ENCODE results near the gene KCND2. TPM values are rescaled to one million over a fixed set of nuclear protein-coding genes. Genes with fewer than 3 reads are reported as not detected.

KCND2 gene
- polyA plus RNA-seq, 1 of the 3 experiments (the other 2 are of a cell fraction), result not detected

DNA sequence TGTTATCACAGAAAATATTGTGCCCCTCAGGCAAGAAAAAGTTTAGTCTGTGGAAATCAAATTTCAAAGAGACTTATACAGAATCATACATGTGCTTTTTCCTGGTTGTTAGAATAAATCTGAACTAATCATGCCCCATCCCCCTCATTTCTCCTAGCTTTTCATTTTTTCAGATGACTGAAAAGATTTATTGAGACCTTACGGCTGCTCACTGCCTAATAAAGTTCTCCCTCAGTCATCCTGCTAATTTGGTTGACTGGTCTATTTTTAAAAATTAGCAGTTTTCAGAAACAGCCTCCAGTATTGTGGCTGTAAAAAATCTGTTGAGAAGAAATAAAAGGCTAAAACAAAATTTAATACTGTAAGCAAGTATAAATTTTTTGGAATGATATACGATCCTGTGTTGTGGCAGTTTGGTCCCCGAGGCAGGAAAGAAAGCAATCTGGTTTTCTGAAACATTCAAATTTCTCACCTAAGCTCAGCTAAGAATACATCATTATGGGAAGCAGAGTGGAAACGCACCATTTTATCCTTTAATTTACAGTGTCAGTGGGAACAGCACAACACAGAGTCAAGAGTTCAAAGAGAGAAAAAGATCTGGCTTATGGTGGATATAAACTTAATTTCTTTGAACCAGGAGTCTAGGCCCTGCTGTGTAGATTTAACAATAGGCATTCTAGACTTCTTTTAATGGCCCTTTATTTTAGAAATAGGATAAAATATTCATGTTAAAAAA, 144.4 kb downstream of the KCND2 start:
- no peak overlapping the region for H3K27ac ChIP-seq (ENCODE audit: low read depth in 2 of 2, low read length in 1 of 2)
- H3K27me3 ChIP-seq (ENCODE audit: insufficient read depth), result no peaks in the 10 kb centered on the region; the same call in none of the 2 replicates
- CTCF ChIA-PET, result no interaction called here
- no peak for DNase-seq
- no peaks in the 10 kb centered on the region for H3K36me3 ChIP-seq (replicated peaks in 1 of 2; ENCODE audit: control insufficient read depth in 1 of 2, insufficient read depth in 2 of 2, low read length in 1 of 2)
- no peak overlapping the region for H3K4me2 ChIP-seq
- no peaks in the 10 kb centered on the region for H3K4me1 ChIP-seq (ENCODE audit: control insufficient read depth in 1 of 2, insufficient read depth in 2 of 2, low read depth in 1 of 2, low read length in 1 of 2)
- POLR2A ChIA-PET, result no interaction called here
- no peak overlapping the region for H3K9ac ChIP-seq
- no peaks in the 10 kb centered on the region for H3K79me2 ChIP-seq (ENCODE audit: insufficient read depth)
- no peaks in the 10 kb centered on the region for H3K9me2 ChIP-seq
- no peaks in the 10 kb centered on the region for H3F3A ChIP-seq (replicated peaks; ENCODE audit: insufficient read depth)
- H3K4me3 ChIP-seq (ENCODE audit: low read depth in 2 of 2, low read length in 1 of 2), result no peak overlapping the region
- no peaks in the 10 kb centered on the region for H3K9me3 ChIP-seq
- no peak overlapping the region for H2AFZ ChIP-seq (ENCODE audit: low read depth)
- no peaks in the 10 kb centered on the region for H4K20me1 ChIP-seq (ENCODE audit: insufficient read depth)
- WGBS (ENCODE audit: low lambda C conversion rate), result 4% methylated on average over 4 of the region's 4 CpGs
- TF ChIP-seq REST (IDR thresholded peaks at IDR 0.05; ENCODE audit: low read depth, low read length), result no peak
- TF ChIP-seq GABPA (IDR thresholded peaks at IDR 0.05; ENCODE audit: low read depth), result no peak
- TF ChIP-seq EZH2phosphoT487 (IDR thresholded peaks at IDR 0.05; ENCODE audit: borderline replicate concordance, low read depth), result no peak
- TF ChIP-seq FOXJ3 (CRISPR knock-in tag; IDR thresholded peaks at IDR 0.05), result no peak
- TF ChIP-seq PBX3 (IDR thresholded peaks at IDR 0.05), result no peak
- no peak for TF ChIP-seq ELF1 (IDR thresholded peaks at IDR 0.05)

GRCh38 chr7:120421151-120421651, 148.2 kb downstream of the KCND2 start:
- no peaks in the 10 kb centered on the region for H3K79me2 ChIP-seq (ENCODE audit: insufficient read depth)
- no peak for DNase-seq
- ChIA-PET CTCF (no interaction called here), POLR2A (no interaction called here)
- WGBS (ENCODE audit: low lambda C conversion rate), result 2% methylated on average over 2 of the region's 2 CpGs
- H3K9me3 ChIP-seq, result no peaks in the 10 kb centered on the region
- no peak overlapping the region for H2AFZ ChIP-seq (ENCODE audit: low read depth)
- no peak overlapping the region for H3K4me3 ChIP-seq (ENCODE audit: low read depth in 2 of 2, low read length in 1 of 2)
- H3F3A ChIP-seq (replicated peaks; ENCODE audit: insufficient read depth), result no peaks in the 10 kb centered on the region
- H3K4me2 ChIP-seq, result no peak overlapping the region
- H3K27me3 ChIP-seq (ENCODE audit: insufficient read depth), result no peaks in the 10 kb centered on the region; the same call in none of the 2 replicates
- H3K9me2 ChIP-seq, result no peaks in the 10 kb centered on the region
- H3K27ac ChIP-seq (ENCODE audit: low read depth in 2 of 2, low read length in 1 of 2), result no peak overlapping the region
- no peak overlapping the region for H3K9ac ChIP-seq
- no peaks in the 10 kb centered on the region for H3K36me3 ChIP-seq (replicated peaks in 1 of 2; ENCODE audit: control insufficient read depth in 1 of 2, insufficient read depth in 2 of 2, low read length in 1 of 2)
- no peaks in the 10 kb centered on the region for H4K20me1 ChIP-seq (ENCODE audit: insufficient read depth)
- no peaks in the 10 kb centered on the region for H3K4me1 ChIP-seq (ENCODE audit: control insufficient read depth in 1 of 2, insufficient read depth in 2 of 2, low read depth in 1 of 2, low read length in 1 of 2)
- TF ChIP-seq CHD2 (IDR thresholded peaks at IDR 0.05; ENCODE audit: low read length, partially characterized antibody), result no peak
- TF ChIP-seq NRF1 (IDR thresholded peaks at IDR 0.05; ENCODE audit: low read depth, low read length), result no peak
- TF ChIP-seq IRF3 (IDR thresholded peaks at IDR 0.05; ENCODE audit: low read depth, low read length), result no peak
- TF ChIP-seq, protein P1, sequence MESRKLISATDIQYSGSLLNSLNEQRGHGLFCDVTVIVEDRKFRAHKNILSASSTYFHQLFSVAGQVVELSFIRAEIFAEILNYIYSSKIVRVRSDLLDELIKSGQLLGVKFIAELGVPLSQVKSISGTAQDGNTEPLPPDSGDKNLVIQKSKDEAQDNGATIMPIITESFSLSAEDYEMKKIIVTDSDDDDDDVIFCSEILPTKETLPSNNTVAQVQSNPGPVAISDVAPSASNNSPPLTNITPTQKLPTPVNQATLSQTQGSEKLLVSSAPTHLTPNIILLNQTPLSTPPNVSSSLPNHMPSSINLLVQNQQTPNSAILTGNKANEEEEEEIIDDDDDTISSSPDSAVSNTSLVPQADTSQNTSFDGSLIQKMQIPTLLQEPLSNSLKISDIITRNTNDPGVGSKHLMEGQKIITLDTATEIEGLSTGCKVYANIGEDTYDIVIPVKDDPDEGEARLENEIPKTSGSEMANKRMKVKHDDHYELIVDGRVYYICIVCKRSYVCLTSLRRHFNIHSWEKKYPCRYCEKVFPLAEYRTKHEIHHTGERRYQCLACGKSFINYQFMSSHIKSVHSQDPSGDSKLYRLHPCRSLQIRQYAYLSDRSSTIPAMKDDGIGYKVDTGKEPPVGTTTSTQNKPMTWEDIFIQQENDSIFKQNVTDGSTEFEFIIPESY (IDR thresholded peaks at IDR 0.05; ENCODE audit: borderline replicate concordance, low read depth), result no peak
- no peak for TF ChIP-seq SMC3 (IDR thresholded peaks at IDR 0.05; ENCODE audit: low read depth, low read length)
- TF ChIP-seq USF2 (IDR thresholded peaks at IDR 0.05; ENCODE audit: borderline replicate concordance, low read depth, low read length), result no peak
- no peak for TF ChIP-seq MXI1 (IDR thresholded peaks at IDR 0.05; ENCODE audit: low read depth, low read length)
- no peak for TF ChIP-seq RAD21 (IDR thresholded peaks at IDR 0.05; ENCODE audit: low read length)
- TF ChIP-seq NFIC (IDR thresholded peaks at IDR 0.05; ENCODE audit: borderline replicate concordance), result no peak
- no peak for TF ChIP-seq EZH2phosphoT487 (IDR thresholded peaks at IDR 0.05; ENCODE audit: borderline replicate concordance, low read depth)
- no peak for TF ChIP-seq RFX5 (IDR thresholded peaks at IDR 0.05; ENCODE audit: low read length)
- no peak for TF ChIP-seq EP300 (IDR thresholded peaks at IDR 0.05; ENCODE audit: borderline replicate concordance in 1 of 2, low read depth in 1 of 2, low read length in 1 of 2)
- no peak for TF ChIP-seq TEAD4 (IDR thresholded peaks at IDR 0.05; ENCODE audit: borderline replicate concordance, insufficient read depth)
- TF ChIP-seq FOXJ3 (CRISPR knock-in tag; IDR thresholded peaks at IDR 0.05), result no peak
